ENCODE measurements around the gene EML6. TPM values are rescaled to one million over a fixed set of nuclear protein-coding genes. Genes with fewer than 3 reads are reported as not detected.
A peak's percentile ranks its signal among the peaks of the same experiment; 100 is the strongest.

The EML6 gene
- polyA plus RNA-seq, 1 donor, result 6.0 TPM

GRCh38 chr2:54960164-54960563 is 236.7 kb downstream of the EML6 start:
- peaks cover 25% of the 10 kb centered on the region for H3K4me1 ChIP-seq (ENCODE audit: control insufficient read depth, insufficient read depth, low read length)
- DNase-seq, result no peak
- no peaks in the 10 kb centered on the region for H3K36me3 ChIP-seq (ENCODE audit: control insufficient read depth, insufficient read depth, low read length)
- H3K9me3 ChIP-seq (ENCODE audit: control insufficient read depth, low read depth, low read length), result no peaks in the 10 kb centered on the region
- H3K27me3 ChIP-seq (ENCODE audit: control insufficient read depth, insufficient read depth, low read length), result no peaks in the 10 kb centered on the region
- no CpG with 5 or more reads among the region's 7 CpGs for WGBS (ENCODE audit: insufficient coverage, low lambda C conversion rate)
- no peak overlapping the region for H3K4me3 ChIP-seq (ENCODE audit: low read length)
- no peak overlapping the region for H3K27ac ChIP-seq (ENCODE audit: low read length)

- Histone ChIP-seq H3K4me3 (ENCODE audit: low read length) (no peak overlapping the region), H3K36me3 (ENCODE audit: control insufficient read depth, insufficient read depth, low read length) (no peaks in the 10 kb centered on the region), H3K4me1 (ENCODE audit: control insufficient read depth, insufficient read depth, low read length) (peaks cover 18% of the 10 kb centered on the region), H3K9me3 (ENCODE audit: control insufficient read depth, low read depth, low read length) (no peaks in the 10 kb centered on the region), H3K27ac (ENCODE audit: low read length) (peak overlapping the region; percentile 80), H3K27me3 (ENCODE audit: control insufficient read depth, insufficient read depth, low read length) (no peaks in the 10 kb centered on the region)
- no peak for DNase-seq
- WGBS (ENCODE audit: insufficient coverage, low lambda C conversion rate), result no CpG with 5 or more reads among the region's 13 CpGs
These were observed 239.0 kb downstream of the EML6 start for GRCh38 chr2:54962511-54962910.

- H3K9me3 ChIP-seq (ENCODE audit: control insufficient read depth, low read depth, low read length), result no peaks in the 10 kb centered on the region
- H3K36me3 ChIP-seq (ENCODE audit: control insufficient read depth, insufficient read depth, low read length), result no peaks in the 10 kb centered on the region
- peak overlapping the region; percentile 80 for H3K27ac ChIP-seq (ENCODE audit: low read length)
- no CpG with 5 or more reads among the region's 3 CpGs for WGBS (ENCODE audit: insufficient coverage, low lambda C conversion rate)
- H3K4me3 ChIP-seq (ENCODE audit: low read length), result no peak overlapping the region
- DNase-seq, result peak; percentile 26 to 69
- peaks cover 18% of the 10 kb centered on the region for H3K4me1 ChIP-seq (ENCODE audit: control insufficient read depth, insufficient read depth, low read length)
- H3K27me3 ChIP-seq (ENCODE audit: control insufficient read depth, insufficient read depth, low read length), result no peaks in the 10 kb centered on the region
These were observed 239.5 kb downstream of the EML6 start for GRCh38 chr2:54962935-54963440.

GRCh38 chr2:54963476-54963875 is 240.0 kb downstream of the EML6 start:
- peaks cover 18% of the 10 kb centered on the region for H3K4me1 ChIP-seq (ENCODE audit: control insufficient read depth, insufficient read depth, low read length)
- H3K36me3 ChIP-seq (ENCODE audit: control insufficient read depth, insufficient read depth, low read length), result peaks cover 4% of the 10 kb centered on the region
- peak overlapping the region; percentile 80 for H3K27ac ChIP-seq (ENCODE audit: low read length)
- H3K9me3 ChIP-seq (ENCODE audit: control insufficient read depth, low read depth, low read length), result no peaks in the 10 kb centered on the region
- DNase-seq, result peak; percentile 54 to 73
- WGBS (ENCODE audit: insufficient coverage, low lambda C conversion rate), result no CpG with 5 or more reads among the region's 2 CpGs
- H3K4me3 ChIP-seq (ENCODE audit: low read length), result no peak overlapping the region
- H3K27me3 ChIP-seq (ENCODE audit: control insufficient read depth, insufficient read depth, low read length), result no peaks in the 10 kb centered on the region

GRCh38 chr2:54964271-54964670 is 240.8 kb downstream of the EML6 start:
- H3K27me3 ChIP-seq (ENCODE audit: control insufficient read depth, insufficient read depth, low read length), result no peaks in the 10 kb centered on the region
- no peak overlapping the region for H3K27ac ChIP-seq (ENCODE audit: low read length)
- no peaks in the 10 kb centered on the region for H3K9me3 ChIP-seq (ENCODE audit: control insufficient read depth, low read depth, low read length)
- H3K4me1 ChIP-seq (ENCODE audit: control insufficient read depth, insufficient read depth, low read length), result peaks cover 18% of the 10 kb centered on the region
- H3K36me3 ChIP-seq (ENCODE audit: control insufficient read depth, insufficient read depth, low read length), result peaks cover 12% of the 10 kb centered on the region
- H3K4me3 ChIP-seq (ENCODE audit: low read length), result no peak overlapping the region
- WGBS (ENCODE audit: insufficient coverage, low lambda C conversion rate), result 93% methylated on average over 3 of the region's 8 CpGs
- no peak for DNase-seq

GRCh38 chr2:54964816-54965215 is 241.4 kb downstream of the EML6 start:
- 80% methylated on average over 1 of the region's 4 CpGs for WGBS (ENCODE audit: insufficient coverage, low lambda C conversion rate)
- Histone ChIP-seq H3K27ac (ENCODE audit: low read length) (no peak overlapping the region), H3K4me1 (ENCODE audit: control insufficient read depth, insufficient read depth, low read length) (peaks cover 18% of the 10 kb centered on the region), H3K36me3 (ENCODE audit: control insufficient read depth, insufficient read depth, low read length) (peaks cover 17% of the 10 kb centered on the region), H3K27me3 (ENCODE audit: control insufficient read depth, insufficient read depth, low read length) (no peaks in the 10 kb centered on the region), H3K4me3 (ENCODE audit: low read length) (no peak overlapping the region), H3K9me3 (ENCODE audit: control insufficient read depth, low read depth, low read length) (no peaks in the 10 kb centered on the region)
- no peak for DNase-seq

- H3K27ac ChIP-seq (ENCODE audit: low read length), result no peak overlapping the region
- peaks cover 23% of the 10 kb centered on the region for H3K36me3 ChIP-seq (ENCODE audit: control insufficient read depth, insufficient read depth, low read length)
- no CpG with 5 or more reads among the region's 6 CpGs for WGBS (ENCODE audit: insufficient coverage, low lambda C conversion rate)
- H3K4me1 ChIP-seq (ENCODE audit: control insufficient read depth, insufficient read depth, low read length), result peaks cover 18% of the 10 kb centered on the region
- DNase-seq, result no peak
- H3K9me3 ChIP-seq (ENCODE audit: control insufficient read depth, low read depth, low read length), result no peaks in the 10 kb centered on the region
- H3K4me3 ChIP-seq (ENCODE audit: low read length), result no peak overlapping the region
- no peaks in the 10 kb centered on the region for H3K27me3 ChIP-seq (ENCODE audit: control insufficient read depth, insufficient read depth, low read length)
These were observed 242.0 kb downstream of the EML6 start for GRCh38 chr2:54965425-54965824.

GRCh38 chr2:54966165-54966832 is 242.8 kb downstream of the EML6 start:
- Histone ChIP-seq H3K36me3 (ENCODE audit: control insufficient read depth, insufficient read depth, low read length) (peaks cover 31% of the 10 kb centered on the region), H3K4me3 (ENCODE audit: low read length) (no peak overlapping the region), H3K27ac (ENCODE audit: low read length) (no peak overlapping the region), H3K4me1 (ENCODE audit: control insufficient read depth, insufficient read depth, low read length) (peaks cover 18% of the 10 kb centered on the region), H3K9me3 (ENCODE audit: control insufficient read depth, low read depth, low read length) (no peaks in the 10 kb centered on the region), H3K27me3 (ENCODE audit: control insufficient read depth, insufficient read depth, low read length) (no peaks in the 10 kb centered on the region)
- DNase-seq, result no peak
- WGBS (ENCODE audit: insufficient coverage, low lambda C conversion rate), result 84% methylated on average over 2 of the region's 8 CpGs

- Histone ChIP-seq H3K4me3 (ENCODE audit: low read length) (no peak overlapping the region), H3K9me3 (ENCODE audit: control insufficient read depth, low read depth, low read length) (no peaks in the 10 kb centered on the region), H3K27me3 (ENCODE audit: control insufficient read depth, insufficient read depth, low read length) (no peaks in the 10 kb centered on the region), H3K36me3 (ENCODE audit: control insufficient read depth, insufficient read depth, low read length) (peaks cover 34% of the 10 kb centered on the region), H3K27ac (ENCODE audit: low read length) (no peak overlapping the region), H3K4me1 (ENCODE audit: control insufficient read depth, insufficient read depth, low read length) (peaks cover 18% of the 10 kb centered on the region)
- 100% methylated on average over 1 of the region's 3 CpGs for WGBS (ENCODE audit: insufficient coverage, low lambda C conversion rate)
- DNase-seq, result no peak
These were observed 243.4 kb downstream of the EML6 start for GRCh38 chr2:54966837-54967236.

GRCh38 chr2:54967269-54967668 is 243.8 kb downstream of the EML6 start:
- no peak overlapping the region for H3K4me3 ChIP-seq (ENCODE audit: low read length)
- peaks cover 16% of the 10 kb centered on the region for H3K4me1 ChIP-seq (ENCODE audit: control insufficient read depth, insufficient read depth, low read length)
- H3K27me3 ChIP-seq (ENCODE audit: control insufficient read depth, insufficient read depth, low read length), result no peaks in the 10 kb centered on the region
- H3K36me3 ChIP-seq (ENCODE audit: control insufficient read depth, insufficient read depth, low read length), result peaks cover 36% of the 10 kb centered on the region
- no peak for DNase-seq
- WGBS (ENCODE audit: insufficient coverage, low lambda C conversion rate), result no CpG with 5 or more reads among the region's 4 CpGs
- peaks cover 2% of the 10 kb centered on the region for H3K9me3 ChIP-seq (ENCODE audit: control insufficient read depth, low read depth, low read length)
- no peak overlapping the region for H3K27ac ChIP-seq (ENCODE audit: low read length)

Measured in large intestine (tissue), 3 donors.